ENCODE results near the gene HRK. TPM values are rescaled to one million over a fixed set of nuclear protein-coding genes. Genes with fewer than 3 reads are reported as not detected.

Gene HRK
- total RNA-seq, 1 donor from 2014 or later: 1.5 TPM

DNA sequence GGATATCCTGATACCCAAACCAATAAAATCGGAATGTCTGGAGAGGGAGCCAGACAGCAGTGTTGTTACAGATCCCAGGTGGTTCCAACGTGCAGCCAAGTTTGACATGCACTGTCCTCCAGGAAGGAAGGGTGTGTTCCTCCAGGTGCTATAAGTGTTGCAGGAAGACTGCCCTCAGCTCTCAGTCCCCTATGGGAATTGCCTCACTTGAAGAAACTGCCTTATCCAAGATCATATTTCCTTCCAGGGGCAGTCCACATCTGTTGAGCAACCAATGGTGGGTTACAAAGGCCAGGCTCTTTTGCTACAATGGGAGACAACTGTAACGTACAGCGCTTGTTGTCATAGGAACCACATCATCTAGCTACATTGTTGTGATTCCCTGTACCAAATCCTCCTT is 16.2 kb upstream of the HRK start:
- no peak for ATAC-seq

DNA sequence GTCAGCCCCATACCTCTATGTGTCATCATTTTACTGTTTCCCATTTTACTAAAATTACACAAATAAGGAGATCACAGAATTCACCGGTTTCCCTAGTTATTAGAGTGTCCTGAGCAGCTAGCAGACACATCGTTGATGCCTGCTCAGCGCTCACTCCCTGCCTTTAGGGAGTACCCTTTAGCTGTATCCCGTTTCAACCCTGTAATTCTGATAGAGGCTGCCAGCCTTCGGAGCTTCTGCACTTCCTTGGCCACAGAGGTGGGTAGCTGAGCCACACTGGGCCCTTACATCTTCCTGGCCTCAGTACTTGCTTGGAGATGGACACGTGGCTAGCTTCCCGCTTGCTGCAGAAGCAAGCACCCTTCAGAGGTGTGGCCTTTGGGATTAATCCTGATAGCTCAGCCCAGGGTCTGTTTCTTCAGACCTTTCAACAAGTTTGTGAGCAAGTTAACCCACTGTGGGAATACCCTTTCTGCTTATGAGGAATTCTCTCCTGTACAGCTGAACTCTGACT is 15.2 kb upstream of the HRK start:
- ATAC-seq: no peak

DNA sequence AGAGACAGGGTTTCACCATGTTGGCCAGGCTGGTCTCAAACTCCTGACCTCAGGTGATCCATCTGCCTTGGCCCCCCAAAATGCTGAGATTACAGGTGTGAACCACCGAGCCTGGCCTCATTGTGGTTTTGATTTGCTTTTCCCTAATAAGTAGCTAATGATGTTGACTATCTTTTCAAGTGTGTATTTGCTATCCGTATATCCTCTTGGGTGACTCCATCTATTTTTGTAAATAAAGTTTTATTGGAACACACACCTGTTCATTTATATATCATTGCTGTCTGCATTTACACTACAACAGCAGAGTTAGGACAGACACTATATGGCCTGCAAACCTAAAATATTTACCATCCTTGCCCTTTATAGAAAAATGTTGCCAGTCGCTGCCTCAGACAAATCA is 13.7 kb upstream of the HRK start:
- no peak for ATAC-seq

DNA sequence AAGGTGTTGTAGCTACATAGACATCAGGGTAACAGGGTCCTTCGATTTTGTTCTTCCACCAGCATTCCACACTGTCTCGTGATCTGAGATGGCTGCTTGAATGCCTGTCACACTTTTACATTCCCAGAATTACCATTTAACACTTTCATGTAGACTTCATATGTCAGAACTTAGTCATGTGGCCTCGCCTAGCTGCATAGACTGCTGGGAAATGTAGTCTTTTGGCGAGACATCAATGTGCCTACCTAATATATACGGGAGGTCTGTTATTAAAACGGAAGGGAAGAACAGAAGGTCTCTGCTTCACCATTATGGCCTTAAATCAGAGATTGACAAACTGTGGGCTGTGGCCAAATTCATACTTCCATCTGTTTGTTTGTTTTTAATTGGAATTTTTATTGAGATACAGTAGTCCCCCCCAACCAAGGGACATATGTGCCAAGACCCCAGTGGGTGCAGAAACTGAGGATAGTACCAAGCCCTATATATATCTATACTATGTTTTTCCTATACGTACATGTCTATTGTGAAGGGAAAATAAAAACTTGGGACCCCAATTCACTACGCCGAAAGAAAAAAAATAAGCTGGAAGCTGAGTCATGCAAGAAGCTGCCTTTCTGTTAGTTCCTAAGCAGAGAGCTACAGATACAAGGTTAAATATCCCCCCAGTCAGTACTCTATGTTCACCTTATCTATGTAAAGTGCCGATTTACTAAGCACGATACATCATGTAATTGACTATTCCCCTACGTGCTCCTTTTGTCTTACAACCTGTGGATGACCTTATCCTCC is 11.3 kb upstream of the HRK start:
- no peak for ATAC-seq

DNA sequence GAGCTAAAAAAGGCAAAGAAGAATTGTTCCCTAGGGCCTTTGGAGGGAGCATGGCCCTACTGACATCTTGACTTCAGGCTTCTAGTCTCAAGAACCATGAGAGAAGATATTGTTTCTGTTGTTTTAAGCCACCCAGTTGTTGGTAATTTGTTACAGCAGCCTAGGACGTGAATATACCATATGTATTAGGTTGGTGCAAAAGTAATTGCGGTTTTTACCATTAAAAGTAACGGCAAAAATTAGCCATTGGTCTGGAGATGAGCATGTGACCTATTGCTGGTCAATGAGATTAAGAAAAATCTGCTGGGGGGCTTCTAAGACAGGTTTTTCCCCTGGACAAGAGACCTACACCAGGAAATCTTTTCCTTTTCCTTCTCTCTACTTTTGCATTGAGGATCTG is 9.8 kb upstream of the HRK start:
- ATAC-seq: no peak

DNA sequence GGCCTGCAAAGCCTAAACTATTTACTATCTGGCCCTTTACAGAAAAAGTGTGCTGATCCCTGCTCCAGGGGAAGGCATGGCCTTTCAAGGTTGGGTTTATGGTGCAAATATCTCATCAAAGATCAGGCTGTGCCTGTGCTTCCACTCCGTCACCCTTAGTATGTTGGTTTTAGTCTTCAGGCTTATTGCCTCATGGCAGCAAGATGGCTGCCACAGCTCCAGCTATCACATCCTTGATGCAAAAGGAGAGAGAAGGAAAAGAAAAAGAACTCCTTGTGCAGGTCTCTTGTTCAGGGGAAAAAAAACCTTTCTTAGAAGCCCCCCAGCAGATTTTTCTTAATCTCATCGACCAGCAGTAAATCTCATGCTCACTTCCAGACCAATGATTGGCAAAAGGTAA is 9.1 kb upstream of the HRK start:
- ATAC-seq: no peak

DNA sequence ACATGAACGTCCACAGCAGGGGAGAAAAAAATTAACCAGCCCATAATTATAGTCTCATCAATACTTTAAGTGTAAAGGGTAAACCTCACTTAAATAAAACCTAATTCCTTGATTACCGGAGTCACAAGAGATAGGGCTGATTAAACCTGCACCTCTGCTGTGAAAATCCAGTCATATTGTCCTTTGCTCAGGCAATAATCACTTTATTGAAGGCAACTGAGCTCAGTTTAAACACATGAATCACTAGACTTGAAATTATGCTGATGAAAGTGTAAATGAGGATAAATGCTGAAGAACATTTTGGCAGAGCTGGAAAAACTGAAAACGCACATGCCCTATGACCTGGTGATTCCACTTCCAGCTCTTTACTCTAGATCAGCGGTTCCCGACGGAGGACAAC is 6.7 kb upstream of the HRK start:
- ATAC-seq: no peak

DNA sequence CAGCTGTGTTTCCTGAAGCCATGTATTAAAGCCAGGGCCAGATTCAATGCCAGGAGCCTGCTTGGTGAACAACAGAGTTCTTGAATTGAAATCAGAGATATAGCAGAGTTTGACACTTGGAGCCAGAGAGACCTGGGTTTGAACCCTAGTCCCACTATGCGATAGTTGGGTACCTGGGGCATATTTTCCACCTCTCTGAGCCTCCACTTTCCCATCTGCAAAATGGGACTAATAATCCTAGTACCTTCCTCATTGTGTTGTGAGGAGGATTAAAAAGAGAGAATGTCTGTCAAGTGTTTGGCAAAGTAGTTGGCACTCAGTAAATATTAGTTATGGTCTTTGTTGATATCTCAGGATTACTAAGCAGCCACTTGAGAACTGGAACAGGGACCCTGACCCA is 6.0 kb upstream of the HRK start:
- ATAC-seq: no peak

DNA sequence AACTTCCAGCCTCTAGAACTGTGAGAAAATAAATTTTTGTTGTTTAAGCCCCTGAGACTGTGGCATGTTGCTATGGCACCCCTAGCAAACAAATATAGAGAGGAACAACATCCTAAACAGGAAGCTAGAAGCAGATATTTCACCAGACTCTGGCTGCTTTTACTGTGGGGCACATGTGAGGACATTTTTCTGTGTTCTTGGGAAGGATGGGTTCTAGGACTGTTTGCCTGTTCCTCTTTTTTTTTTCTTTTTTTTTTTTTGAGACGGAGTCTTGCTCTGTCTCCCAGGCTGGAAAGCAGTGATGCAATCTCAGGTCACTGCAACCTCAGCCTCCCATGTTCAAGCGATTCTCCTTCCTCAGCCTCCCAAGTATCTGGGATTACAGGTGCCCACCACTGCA is 4.2 kb upstream of the HRK start:
- ATAC-seq: no peak

DNA sequence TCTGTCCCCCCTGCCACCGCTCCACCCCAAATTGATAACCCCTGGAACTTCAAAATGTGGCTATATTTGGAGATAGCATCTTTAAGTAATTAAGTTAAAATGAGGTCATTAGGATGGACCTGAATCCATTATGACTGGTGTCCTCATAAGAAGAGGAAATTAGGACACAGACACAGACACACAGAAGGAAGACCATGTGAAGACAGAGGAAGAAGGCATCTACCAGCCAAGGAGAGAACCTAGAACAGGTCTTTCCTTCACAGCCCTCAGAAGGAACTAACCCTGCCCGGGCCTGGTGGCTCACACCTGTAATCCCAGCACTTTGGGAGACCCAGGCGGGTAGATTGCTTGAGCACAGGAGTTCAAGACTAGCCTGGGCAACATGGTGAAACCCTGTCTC is 3.6 kb upstream of the HRK start:
- ATAC-seq: no peak

DNA sequence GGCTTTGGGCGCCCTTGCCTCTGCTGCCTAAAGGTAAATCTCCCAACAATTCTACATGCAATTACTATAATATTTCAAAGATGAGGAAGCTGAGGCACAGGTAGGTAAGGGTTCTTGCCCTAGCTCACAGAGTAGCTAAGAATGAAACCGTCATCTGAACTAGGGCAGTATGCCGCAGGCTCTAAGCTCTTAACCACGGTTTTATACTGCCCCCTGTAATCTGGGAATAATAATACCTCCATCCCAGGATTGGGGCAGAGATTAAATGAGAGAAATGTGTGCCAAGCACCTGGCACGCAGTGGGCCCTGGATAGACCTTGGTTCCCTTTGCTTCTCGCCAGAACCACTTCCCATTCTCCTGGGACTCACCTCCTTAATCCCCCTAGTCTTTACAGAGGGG is 1.5 kb upstream of the HRK start:
- no peak for ATAC-seq

DNA sequence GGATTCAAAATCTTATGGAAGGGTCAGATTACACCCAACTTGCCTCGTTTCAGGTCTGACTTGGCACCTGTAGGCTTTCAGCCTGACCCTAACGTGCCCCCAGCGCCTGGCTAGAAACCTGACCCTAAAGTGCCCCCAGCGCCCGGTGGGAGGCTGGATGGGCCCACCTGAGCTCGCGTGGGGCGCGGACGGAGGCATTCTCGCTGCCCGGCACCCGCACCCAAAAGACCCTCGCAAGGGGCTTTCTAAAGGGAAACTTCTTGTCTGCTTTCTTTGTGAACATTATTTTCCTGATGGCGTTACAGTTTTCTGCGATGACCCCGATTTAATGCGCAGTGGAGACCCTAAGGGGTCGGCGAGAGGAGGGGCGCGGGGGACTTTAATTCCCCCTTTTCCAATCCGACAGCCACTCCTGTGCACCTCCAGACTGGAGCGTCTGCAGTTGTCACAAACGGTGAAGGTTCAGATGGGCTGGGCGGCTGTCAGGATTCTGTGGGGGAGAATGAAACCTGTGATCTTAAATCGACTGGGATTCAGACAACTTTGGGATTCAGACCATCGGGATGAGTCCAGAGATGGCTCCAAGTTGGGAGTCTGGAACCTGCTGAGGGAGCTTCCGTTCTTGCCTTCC is 751 bp upstream of the HRK start:
- no peak for ATAC-seq

DNA sequence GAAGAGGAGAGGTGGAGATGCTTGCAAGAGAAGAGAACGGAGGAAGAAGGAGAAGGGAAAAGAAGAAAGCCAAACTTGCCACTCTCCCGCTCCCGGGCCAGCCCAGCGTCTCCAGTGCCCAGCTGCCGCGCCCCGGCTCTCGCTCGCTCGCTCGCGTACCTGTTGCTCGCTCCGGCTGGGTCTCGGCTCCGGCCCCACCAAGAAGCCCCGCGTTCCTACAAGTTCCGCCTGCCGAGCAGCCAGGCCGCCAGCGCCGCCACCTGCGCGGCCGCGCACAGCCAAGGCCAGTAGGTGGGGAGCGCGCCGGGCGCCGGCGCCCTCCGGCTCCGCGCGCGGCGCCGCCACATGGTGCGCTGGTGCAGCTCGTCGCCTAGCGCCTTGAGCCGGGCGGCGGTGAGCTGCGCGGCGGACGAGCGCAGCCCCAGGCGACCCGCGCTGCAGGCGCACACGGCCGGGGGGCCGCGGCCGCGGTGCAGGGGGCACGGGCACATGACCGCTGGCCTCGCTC is 370 bp downstream of the HRK start:
- ATAC-seq: peak; percentile 49

DNA sequence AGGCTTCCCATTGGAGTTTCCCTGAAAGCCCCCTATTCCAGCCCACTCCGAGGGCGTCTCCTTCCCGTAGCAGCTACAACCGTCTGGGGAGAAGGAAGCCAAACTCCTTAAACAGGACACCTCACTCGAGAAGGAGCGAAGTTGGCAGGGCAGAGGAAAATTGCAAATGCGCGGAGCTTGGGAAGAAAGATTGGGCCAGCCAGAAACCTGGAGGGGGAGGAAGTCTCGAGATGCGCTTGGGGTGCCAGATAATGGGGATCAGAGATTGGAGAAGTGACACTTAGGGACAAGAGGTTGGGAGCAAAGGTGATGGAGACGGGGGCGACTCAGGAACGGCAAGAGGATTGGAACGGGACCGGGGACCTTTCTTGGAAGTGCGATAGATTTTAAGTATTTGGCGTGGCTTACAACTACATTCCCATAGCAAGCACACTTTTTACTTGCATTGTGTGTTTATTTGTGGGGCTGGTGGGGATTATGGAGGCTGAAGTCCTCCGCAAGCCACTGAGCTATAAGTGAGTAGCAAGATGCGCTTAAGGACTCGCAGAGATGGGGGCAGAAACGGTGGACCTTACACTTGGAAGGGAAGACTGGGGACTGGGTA is 926 bp downstream of the HRK start:
- no peak for ATAC-seq

DNA sequence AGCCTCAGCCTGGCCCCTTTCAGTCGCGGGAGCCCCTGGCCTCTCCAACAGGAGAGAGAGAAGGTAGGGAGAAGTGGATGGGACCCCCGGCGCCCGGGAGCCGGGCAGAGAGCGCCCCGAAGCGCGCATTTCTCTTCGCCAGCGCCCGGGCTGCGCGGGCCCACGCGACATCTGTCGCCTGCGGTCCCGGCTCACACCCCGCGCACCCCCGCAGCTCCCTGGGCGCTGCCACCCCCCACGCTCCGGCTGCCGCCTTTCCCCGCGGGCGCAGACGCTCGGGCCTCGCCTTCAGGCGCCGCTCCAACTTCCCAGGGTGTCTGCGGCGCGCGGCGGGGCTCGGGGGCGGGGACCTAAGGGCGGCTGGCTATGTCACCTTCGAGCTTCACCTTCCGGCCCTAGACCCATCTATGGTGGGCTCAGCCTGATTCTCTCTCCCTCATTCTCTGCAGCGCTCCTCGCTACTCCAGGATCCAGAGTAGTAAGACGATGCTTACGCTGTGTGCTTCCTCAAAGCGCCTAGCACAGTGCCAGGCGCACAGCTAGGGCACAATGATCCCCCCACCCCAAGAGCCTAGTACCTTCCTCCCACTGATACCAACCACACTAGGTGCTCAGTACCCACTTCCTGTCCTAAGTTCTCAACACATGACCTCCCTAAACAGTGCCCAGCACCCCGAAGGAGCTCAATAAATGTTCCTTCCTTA is 1.6 kb downstream of the HRK start:
- no peak for ATAC-seq

DNA sequence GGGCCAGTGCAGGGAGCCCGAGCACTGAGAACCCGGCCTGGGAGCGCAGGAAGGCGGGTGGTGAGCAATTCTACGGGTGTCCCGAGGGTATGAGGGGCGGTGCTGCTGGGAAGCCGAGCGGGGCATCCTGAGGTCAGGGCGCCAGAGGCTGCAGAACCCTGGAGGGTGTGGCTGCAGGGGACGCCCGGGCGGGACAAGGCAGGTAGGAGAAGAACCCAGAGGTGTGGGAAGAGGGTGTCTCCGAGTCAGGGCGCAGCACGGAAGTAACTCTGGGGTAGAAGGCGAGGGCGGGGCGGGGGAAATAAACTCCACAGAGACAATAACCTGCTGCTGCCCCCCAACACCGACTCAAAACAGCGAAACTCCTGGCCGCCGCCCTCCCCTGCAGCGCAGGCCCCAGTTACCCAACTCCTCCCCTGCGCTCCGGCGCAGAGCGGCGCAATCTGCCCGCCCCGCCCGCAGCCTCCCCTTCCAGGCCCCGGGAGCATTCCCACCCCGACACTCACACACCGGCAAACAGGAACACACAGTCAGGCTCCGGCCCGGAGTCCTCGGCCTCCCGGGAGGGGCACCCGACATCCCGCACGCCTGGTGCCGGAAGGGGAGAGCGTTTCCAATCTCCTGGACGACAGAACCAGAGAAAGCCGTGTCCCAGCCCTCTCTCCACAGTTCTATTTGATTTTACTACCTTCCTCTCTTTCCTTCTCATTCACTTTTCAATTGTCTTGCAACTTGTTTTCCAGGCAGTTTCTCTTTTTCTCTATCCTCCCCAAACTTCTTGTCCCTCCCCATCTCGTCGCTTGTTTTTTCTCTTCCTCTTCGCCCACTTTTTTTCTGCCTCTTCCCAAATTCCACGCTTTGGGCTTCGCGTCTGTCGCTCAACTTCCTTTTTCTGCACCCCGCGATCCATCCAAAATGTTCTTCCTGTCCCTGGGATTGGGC is 2.4 kb downstream of the HRK start:
- ATAC-seq: peak; percentile 93

DNA sequence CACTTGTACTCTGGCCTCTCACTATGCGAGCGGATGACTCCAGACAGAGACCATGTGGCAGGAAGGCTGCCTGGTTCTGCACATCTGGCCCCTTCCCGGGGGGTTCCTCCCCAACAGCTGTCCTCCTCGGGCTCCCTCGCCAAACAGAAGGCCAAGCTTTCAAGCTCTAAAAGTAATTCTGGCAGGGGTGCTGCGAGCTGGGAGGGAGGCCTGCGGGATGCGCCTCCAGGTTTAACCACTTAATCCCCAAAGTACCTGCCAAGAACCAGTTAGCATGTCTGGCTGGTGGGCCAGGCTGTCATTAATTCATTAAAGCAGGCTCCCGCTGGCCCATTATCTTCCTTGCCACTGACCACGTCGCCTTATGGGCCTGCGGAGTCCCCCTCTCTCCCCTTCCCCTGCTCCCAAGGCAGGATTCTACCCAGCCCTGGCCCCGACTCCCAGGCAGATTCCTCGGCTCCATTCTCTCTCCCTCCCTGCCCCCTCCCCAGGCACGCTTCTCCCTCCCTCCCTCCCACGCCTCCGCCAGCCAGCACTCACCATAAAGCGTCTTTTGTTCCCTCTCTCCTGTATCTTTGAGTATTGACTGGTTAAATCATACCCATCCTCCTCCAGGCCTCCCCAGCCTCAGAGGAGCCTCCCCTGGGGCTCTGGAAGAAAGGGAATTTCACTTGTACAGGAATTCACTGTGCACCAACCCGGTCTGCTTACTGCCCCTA is 4.9 kb downstream of the HRK start:
- no peak for ATAC-seq

DNA sequence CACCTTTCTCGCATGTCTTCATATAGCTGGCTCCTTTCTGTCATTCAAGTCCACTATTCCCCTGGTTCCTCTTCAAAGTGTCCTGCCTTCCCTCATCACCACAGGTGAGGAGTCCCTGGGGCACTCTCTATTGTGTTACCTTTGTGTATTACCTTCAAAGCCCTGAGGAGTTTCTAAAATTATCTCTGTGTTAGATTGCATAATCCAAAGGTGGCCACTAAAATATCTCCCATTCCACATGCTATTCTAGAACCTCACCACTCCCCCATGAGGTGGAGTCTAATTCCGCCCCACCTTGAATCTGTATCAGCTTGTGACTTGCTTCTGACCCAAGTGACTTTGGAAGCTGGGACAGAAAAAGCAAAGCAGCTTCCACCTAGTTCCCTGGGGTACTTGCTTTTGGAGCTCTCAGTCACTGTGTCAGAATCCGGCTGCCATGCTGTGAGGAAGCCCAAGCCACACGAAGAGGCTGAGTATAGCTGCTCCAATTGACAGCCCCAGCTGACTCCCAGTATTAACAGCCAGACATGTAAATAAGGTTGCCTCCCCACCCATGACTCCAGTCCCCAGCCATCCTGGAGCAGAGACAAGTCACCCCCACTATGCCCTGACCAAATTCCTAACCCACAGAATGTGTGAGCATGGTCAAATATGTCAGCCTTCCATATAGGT is 6.8 kb downstream of the HRK start:
- ATAC-seq: no peak

DNA sequence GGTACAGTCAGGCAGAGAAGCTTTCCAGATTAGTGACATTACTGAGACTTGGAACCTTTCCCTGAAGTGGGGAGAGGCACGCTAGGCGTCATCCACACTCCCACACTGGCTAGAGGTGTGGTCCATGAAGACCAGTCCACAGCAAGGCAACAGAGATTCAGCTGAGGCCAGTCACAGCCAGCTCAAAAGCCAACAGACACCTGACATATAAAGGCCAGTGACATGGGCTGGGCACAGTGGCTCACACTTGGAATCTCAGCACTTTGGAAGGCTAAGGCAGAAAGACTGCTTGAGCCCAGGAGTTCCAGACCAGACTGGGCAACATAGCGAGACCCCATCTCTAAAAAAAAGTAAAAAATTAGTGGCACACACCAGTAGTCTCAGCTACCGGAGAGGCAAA is 10.9 kb downstream of the HRK start:
- ATAC-seq: peak; percentile 87

DNA sequence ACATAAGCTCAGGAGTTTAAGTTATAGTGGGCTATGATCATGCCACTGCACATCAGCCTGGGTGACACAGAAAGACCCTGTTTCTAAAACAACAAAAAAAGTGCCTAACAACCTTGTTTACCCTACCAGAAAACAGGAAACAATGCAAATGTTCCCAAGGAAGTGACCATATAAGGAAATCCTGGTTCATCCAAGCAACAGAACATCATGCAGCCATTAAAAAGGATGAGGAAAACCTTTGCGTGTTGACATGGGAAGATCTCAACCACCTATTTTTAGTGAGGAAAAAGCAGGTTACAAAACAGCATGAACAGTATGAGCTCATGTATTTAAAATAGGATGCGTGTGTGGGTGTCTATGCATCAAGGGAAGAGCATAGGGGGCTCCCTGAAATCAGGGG is 13.7 kb downstream of the HRK start:
- ATAC-seq: no peak

Data from esophagus mucosa (tissue), 1 donor.